ES-I3 (cell line): ENCODE results near the gene REL.

Source experiments
- H3K36me3 ChIP-seq: 2 replicates; pipeline ENCODE4 v1.6.1; 2013; ENCODE audit warnings: mild to moderate bottlenecking, low read length, control low read depth, moderate library complexity; ENCODE audit not compliant: insufficient read depth
- H3K4me1 ChIP-seq: 2 replicates; pipeline ENCODE4 v1.6.1; 2013; ENCODE audit warnings: mild to moderate bottlenecking, control low read depth, low read length; ENCODE audit not compliant: insufficient read depth
- H3K9ac ChIP-seq: 2 replicates; pipeline ENCODE4 v1.6.1; 2013; ENCODE audit warnings: low read depth, mild to moderate bottlenecking, low read length, moderate library complexity
- H3K9me3 ChIP-seq: 2 replicates; pipeline ENCODE4 v1.6.1; 2013; ENCODE audit warnings: mild to moderate bottlenecking, low read length, moderate library complexity; ENCODE audit not compliant: control insufficient read depth, insufficient read depth

The REL gene

GRCh38 chr2:60957224-60957623, 75.8 kb downstream of the REL start:
- Histone ChIP-seq H3K9ac (no peak overlapping the region), H3K36me3 (no peaks in the 10 kb centered on the region), H3K9me3 (no peaks in the 10 kb centered on the region), H3K4me1 (no peaks in the 10 kb centered on the region)

GRCh38 chr2:60957643-60958042, 76.3 kb downstream of the REL start:
- H3K9ac ChIP-seq, result no peak overlapping the region
- no peaks in the 10 kb centered on the region for H3K9me3 ChIP-seq
- no peaks in the 10 kb centered on the region for H3K36me3 ChIP-seq
- no peaks in the 10 kb centered on the region for H3K4me1 ChIP-seq

- H3K4me1 ChIP-seq, result no peaks in the 10 kb centered on the region
- no peaks in the 10 kb centered on the region for H3K9me3 ChIP-seq
- no peak overlapping the region for H3K9ac ChIP-seq
- no peaks in the 10 kb centered on the region for H3K36me3 ChIP-seq
Observed at GRCh38 chr2:60958361-60958760, 77.0 kb downstream of the REL start.

- H3K9me3 ChIP-seq, result no peaks in the 10 kb centered on the region
- no peaks in the 10 kb centered on the region for H3K36me3 ChIP-seq
- no peaks in the 10 kb centered on the region for H3K4me1 ChIP-seq
- no peak overlapping the region for H3K9ac ChIP-seq
Observed at GRCh38 chr2:60958800-60959199, 77.4 kb downstream of the REL start.

- H3K9me3 ChIP-seq, result no peaks in the 10 kb centered on the region
- H3K9ac ChIP-seq, result no peak overlapping the region
- H3K4me1 ChIP-seq, result no peaks in the 10 kb centered on the region
- H3K36me3 ChIP-seq, result no peaks in the 10 kb centered on the region
Observed at GRCh38 chr2:60959501-60959900, 78.1 kb downstream of the REL start.

GRCh38 chr2:60960706-60961105, 79.3 kb downstream of the REL start:
- H3K36me3 ChIP-seq, result no peaks in the 10 kb centered on the region
- H3K9me3 ChIP-seq, result no peaks in the 10 kb centered on the region
- H3K9ac ChIP-seq, result no peak overlapping the region
- H3K4me1 ChIP-seq, result no peaks in the 10 kb centered on the region

- H3K4me1 ChIP-seq, result no peaks in the 10 kb centered on the region
- H3K9ac ChIP-seq, result no peak overlapping the region
- no peaks in the 10 kb centered on the region for H3K9me3 ChIP-seq
- no peaks in the 10 kb centered on the region for H3K36me3 ChIP-seq
Observed at GRCh38 chr2:60961457-60961856, 80.1 kb downstream of the REL start.

- no peaks in the 10 kb centered on the region for H3K4me1 ChIP-seq
- no peaks in the 10 kb centered on the region for H3K36me3 ChIP-seq
- H3K9ac ChIP-seq, result no peak overlapping the region
- no peaks in the 10 kb centered on the region for H3K9me3 ChIP-seq
Observed at GRCh38 chr2:60962528-60962927, 81.2 kb downstream of the REL start.

GRCh38 chr2:60963190-60963589, 81.8 kb downstream of the REL start:
- H3K4me1 ChIP-seq, result no peaks in the 10 kb centered on the region

GRCh38 chr2:60964651-60965498, 83.5 kb downstream of the REL start:
- Histone ChIP-seq H3K4me1 (no peaks in the 10 kb centered on the region), H3K36me3 (no peaks in the 10 kb centered on the region), H3K9me3 (no peaks in the 10 kb centered on the region), H3K9ac (no peak overlapping the region)

More at GRCh38 chr2:60963190-60963589, 81.8 kb downstream of the REL start:
- Histone ChIP-seq H3K9ac (no peak overlapping the region), H3K36me3 (no peaks in the 10 kb centered on the region), H3K9me3 (no peaks in the 10 kb centered on the region)

GRCh38 chr2:60965499-60965785, 84.1 kb downstream of the REL start:
- no peaks in the 10 kb centered on the region for H3K9me3 ChIP-seq
- no peak overlapping the region for H3K9ac ChIP-seq
- no peaks in the 10 kb centered on the region for H3K36me3 ChIP-seq
- H3K4me1 ChIP-seq, result no peaks in the 10 kb centered on the region

GRCh38 chr2:60966507-60967405, 85.4 kb downstream of the REL start:
- no peak overlapping the region for H3K9ac ChIP-seq
- no peaks in the 10 kb centered on the region for H3K9me3 ChIP-seq
- H3K4me1 ChIP-seq, result peaks cover 5% of the 10 kb centered on the region; the same call in 1 of the 2 replicates
- H3K36me3 ChIP-seq, result no peaks in the 10 kb centered on the region

- Histone ChIP-seq H3K9ac (no peak overlapping the region; the same call in 1 of the 2 replicates), H3K4me1 (peaks cover 5% of the 10 kb centered on the region; the same call in 1 of the 2 replicates), H3K9me3 (no peaks in the 10 kb centered on the region), H3K36me3 (no peaks in the 10 kb centered on the region)
Observed at GRCh38 chr2:60972889-60973656, 91.7 kb downstream of the REL start.

GRCh38 chr2:60973705-60974104, 92.3 kb downstream of the REL start:
- no peaks in the 10 kb centered on the region for H3K9me3 ChIP-seq
- no peaks in the 10 kb centered on the region for H3K36me3 ChIP-seq
- H3K4me1 ChIP-seq, result peaks cover 5% of the 10 kb centered on the region; the same call in 1 of the 2 replicates
- no peak overlapping the region for H3K9ac ChIP-seq
